GM23248 (cell line): ENCODE measurements around the gene TNFRSF6B. TPM values are rescaled to one million over a fixed set of nuclear protein-coding genes. Genes with fewer than 3 reads are reported as not detected.

Experiments used
- DNase-seq: peaks from one replicate; pipeline ENCODE4 v3.0.0-alpha.2; 2015
- H2AFZ ChIP-seq: fragments of 200-600 bp; sonication (generic); 2 replicates; pipeline ENCODE4 v1.6.1; 2016; ENCODE audit warnings: antibody characterized with exemption
- H3F3A ChIP-seq: fragments of 200-600 bp; sonication (generic); 2 replicates; pipeline ENCODE4 v1.6.1; 2016; ENCODE audit warnings: mild to moderate bottlenecking, antibody characterized with exemption, mixed run types; ENCODE audit not compliant: insufficient read depth
- H3K27ac ChIP-seq: fragments of 200-600 bp; sonication (generic); 2 replicates; pipeline ENCODE4 v1.5.1; 2016; ENCODE audit warnings: mild to moderate bottlenecking
- H3K27me3 ChIP-seq: fragments of 200-600 bp; sonication (generic); replicated peaks from 2 replicates; pipeline ENCODE4 v1.6.1; 2016; ENCODE audit warnings: mild to moderate bottlenecking; ENCODE audit not compliant: insufficient read depth
- H3K36me3 ChIP-seq: fragments of 200-600 bp; sonication (generic); 2 replicates; pipeline ENCODE4 v1.6.1; 2016; ENCODE audit warnings: low read depth, mild to moderate bottlenecking
- H3K4me1 ChIP-seq: fragments of 200-600 bp; sonication (generic); 2 replicates; pipeline ENCODE4 v1.6.1; 2016; ENCODE audit warnings: mild to moderate bottlenecking; ENCODE audit not compliant: insufficient read depth
- H3K4me2 ChIP-seq: fragments of 200-600 bp; sonication (generic); one replicate; pipeline ENCODE4 v1.6.1; 2016; ENCODE audit warnings: mild to moderate bottlenecking; ENCODE audit not compliant: unreplicated experiment
- H3K4me3 ChIP-seq: fragments of 200-600 bp; sonication (generic); 2 replicates; pipeline ENCODE4 v1.5.1; 2016; ENCODE audit warnings: mild to moderate bottlenecking
- H3K79me2 ChIP-seq: fragments of 200-600 bp; sonication (generic); 2 replicates; pipeline ENCODE4 v1.6.1; 2016; ENCODE audit warnings: mild to moderate bottlenecking; ENCODE audit not compliant: insufficient read depth
- H3K9ac ChIP-seq: fragments of 200-600 bp; sonication (generic); 2 replicates; pipeline ENCODE4 v1.6.1; 2016; ENCODE audit warnings: mild to moderate bottlenecking
- H3K9me2 ChIP-seq: fragments of 200-600 bp; sonication (generic); 2 replicates; pipeline ENCODE4 v1.6.1; 2016; ENCODE audit warnings: mixed run types, mild to moderate bottlenecking, moderate library complexity; ENCODE audit not compliant: insufficient read depth
- H3K9me3 ChIP-seq: fragments of 200-600 bp; sonication (generic); one replicate; pipeline ENCODE4 v1.6.1; 2017; ENCODE audit warnings: low read depth
- H4K20me1 ChIP-seq: fragments of 200-600 bp; sonication (generic); 2 replicates; pipeline ENCODE4 v1.6.0; 2016; ENCODE audit not compliant: insufficient read depth
- EZH2 ChIP-seq: fragments of 200-600 bp; sonication (generic); IDR thresholded peaks from 2 replicates; pipeline ENCODE4 v1.6.1; 2018; ENCODE audit warnings: antibody characterized with exemption, mild to moderate bottlenecking; ENCODE audit not compliant: insufficient read depth, poor library complexity, severe bottlenecking
- EZH2phosphoT487 ChIP-seq: fragments of 200-600 bp; sonication (generic); IDR thresholded peaks from 2 replicates; pipeline ENCODE4 v1.6.1; 2018; ENCODE audit warnings: antibody characterized with exemption, moderate library complexity, mild to moderate bottlenecking, low read depth; ENCODE audit not compliant: insufficient read depth
- WGBS, 2 experiments: methylation state at CpG; one replicate each; pipeline ENCODE4 v1.1.6; 2015 to 2017; ENCODE audit warnings: low lambda C conversion rate in 2 of 2, low coverage in 1 of 2; ENCODE audit errors: missing lambda C conversion rate in 2 of 2; 5-methylcytosine and 5-hydroxymethylcytosine counted together
- in situ Hi-C: fragments of 300-500 bp; cut with MboI; formaldehyde crosslinking; loops from 2 replicates; pipeline ENCODE4 v1.15.0; 2020
- polyA plus RNA-seq: library from polyadenylated mRNA; unstranded; fragments of >200 nt; fragmentation: Nextera tagmentation; extraction: Ambion mirVana; gene quantifications from 2 replicates; pipeline ENCODE4 v1.2.1, GENCODE V29; 2016
- total RNA-seq: library from RNA; depleted of rRNA; stranded (reverse); fragments of >200 nt; shearing (Covaris generic); gene quantifications from 2 replicates; pipeline ENCODE4 v1.2.3, GENCODE V29; 2014

TNFRSF6B gene
- total and polyA plus RNA-seq, 2 experiments from 2014 or later = 17.4 to 39.9 TPM

- WGBS, 2 experiments = 90 to 95% methylated on average over 24 to 25 of the region's 30 CpGs
Measured at GRCh38 chr20:63736893-63737694, 40.6 kb downstream of the TNFRSF6B start.

GRCh38 chr20:63737695-63737944 lies 41.2 kb downstream of the TNFRSF6B start:
- H3K9me3 ChIP-seq = no peaks in the 10 kb centered on the region
- H4K20me1 ChIP-seq = no peaks in the 10 kb centered on the region
- H2AFZ ChIP-seq = no peak overlapping the region
- no peak overlapping the region for H3K4me3 ChIP-seq
- WGBS, 2 experiments = 58% methylated on average over 26 of the region's 26 CpGs; no CpG with 5 or more reads in 1 of the 2 experiments
- H3K36me3 ChIP-seq = no peaks in the 10 kb centered on the region
- H3K4me1 ChIP-seq = peaks cover 7% of the 10 kb centered on the region; the same call in 1 of the 2 replicates
- no peaks in the 10 kb centered on the region for H3F3A ChIP-seq
- H3K9me2 ChIP-seq = no peaks in the 10 kb centered on the region
- in situ Hi-C loops = no loop called here
- H3K27ac ChIP-seq = no peak overlapping the region
- H3K27me3 ChIP-seq = no peaks in the 10 kb centered on the region
- no peak overlapping the region for H3K9ac ChIP-seq
- TF ChIP-seq EZH2phosphoT487 = no peak
- no peak for TF ChIP-seq EZH2
- no peak overlapping the region for H3K4me2 ChIP-seq
- DNase-seq = no peak
- no peaks in the 10 kb centered on the region; the same call in 1 of the 2 replicates for H3K79me2 ChIP-seq

More at GRCh38 chr20:63736893-63737694, 40.6 kb downstream of the TNFRSF6B start:
- H2AFZ ChIP-seq = no peak overlapping the region
- H3K27me3 ChIP-seq = no peaks in the 10 kb centered on the region
- H3K36me3 ChIP-seq = no peaks in the 10 kb centered on the region
- H3K79me2 ChIP-seq = no peaks in the 10 kb centered on the region; the same call in 1 of the 2 replicates
- DNase-seq = no peak
- TF ChIP-seq EZH2phosphoT487 (no peak), EZH2 (no peak)
- H3K9me3 ChIP-seq = no peaks in the 10 kb centered on the region
- H3K4me2 ChIP-seq = no peak overlapping the region
- no peaks in the 10 kb centered on the region for H3F3A ChIP-seq
- peaks cover 7% of the 10 kb centered on the region; the same call in 1 of the 2 replicates for H3K4me1 ChIP-seq
- no peak overlapping the region for H3K27ac ChIP-seq
- no peaks in the 10 kb centered on the region for H4K20me1 ChIP-seq
- H3K9ac ChIP-seq = no peak overlapping the region
- in situ Hi-C loops = no loop called here
- no peak overlapping the region for H3K4me3 ChIP-seq
- H3K9me2 ChIP-seq = no peaks in the 10 kb centered on the region

GRCh38 chr20:63737945-63738686 lies 41.7 kb downstream of the TNFRSF6B start:
- no peaks in the 10 kb centered on the region for H3K9me2 ChIP-seq
- H4K20me1 ChIP-seq = no peaks in the 10 kb centered on the region
- no peaks in the 10 kb centered on the region for H3K36me3 ChIP-seq
- H3K79me2 ChIP-seq = no peaks in the 10 kb centered on the region; the same call in 1 of the 2 replicates
- no peaks in the 10 kb centered on the region for H3K27me3 ChIP-seq
- H3K4me1 ChIP-seq = peaks cover 7% of the 10 kb centered on the region; the same call in 1 of the 2 replicates
- H3K9ac ChIP-seq = no peak overlapping the region
- H2AFZ ChIP-seq = no peak overlapping the region
- in situ Hi-C loops = no loop called here
- H3K4me2 ChIP-seq = no peak overlapping the region
- no peak overlapping the region for H3K4me3 ChIP-seq
- H3K27ac ChIP-seq = no peak overlapping the region
- no peaks in the 10 kb centered on the region for H3K9me3 ChIP-seq
- H3F3A ChIP-seq = no peaks in the 10 kb centered on the region
- TF ChIP-seq EZH2phosphoT487 (no peak), EZH2 (no peak)
- no peak for DNase-seq
- 62% methylated on average over 19 to 28 of the region's 43 CpGs for WGBS, 2 experiments

GRCh38 chr20:63738687-63739129 lies 42.3 kb downstream of the TNFRSF6B start:
- no peak overlapping the region for H3K27ac ChIP-seq
- no peak overlapping the region for H3K9ac ChIP-seq
- WGBS, 2 experiments = 46 to 62% methylated on average over 11 to 26 of the region's 26 CpGs
- in situ Hi-C loops = no loop called here
- no peak overlapping the region for H3K4me3 ChIP-seq
- no peak overlapping the region for H3K4me2 ChIP-seq
- 0 out of 2 replicates have a peak, but pooled peaks cover 3% of the 10 kb centered on the region for H3F3A ChIP-seq
- H3K36me3 ChIP-seq = 0 out of 2 replicates have a peak, but pooled peaks cover 5% of the 10 kb centered on the region
- H4K20me1 ChIP-seq = no peaks in the 10 kb centered on the region
- H3K27me3 ChIP-seq = no peaks in the 10 kb centered on the region
- TF ChIP-seq EZH2 (no peak), EZH2phosphoT487 (no peak)
- no peaks in the 10 kb centered on the region for H3K9me2 ChIP-seq
- no peaks in the 10 kb centered on the region for H3K9me3 ChIP-seq
- H3K4me1 ChIP-seq = peaks cover 7% of the 10 kb centered on the region; the same call in 1 of the 2 replicates
- peak; percentile 56 for DNase-seq
- no peaks in the 10 kb centered on the region; the same call in 1 of the 2 replicates for H3K79me2 ChIP-seq
- no peak overlapping the region for H2AFZ ChIP-seq
